Ramos (cell line): ENCODE measurements around the gene PLEKHA5.
"Not testable (repeated sequence)": the region's sequence is repeated elsewhere in the genome, so short reads cannot be mapped to it uniquely, and the experiment has no call there.

Source experiments
- in situ Hi-C: fragments of 300-500 bp; cut with MboI; formaldehyde crosslinking; loops from one replicate; pipeline ENCODE4 v1.14.3; 2022; ENCODE audit warnings: low sequenced_read_pairs; ENCODE audit not compliant: unreplicated experiment

PLEKHA5 gene

GRCh38 chr12:19306366-19306765 is 176.8 kb downstream of the PLEKHA5 start:
- in situ Hi-C loops = no loop called here

- in situ Hi-C loops = no loop called here
These were observed 177.9 kb downstream of the PLEKHA5 start for GRCh38 chr12:19307451-19307850.

- in situ Hi-C loops = no loop called here
These were observed 181.6 kb downstream of the PLEKHA5 start for GRCh38 chr12:19311165-19311564.

GRCh38 chr12:19312637-19313036 is 183.1 kb downstream of the PLEKHA5 start:
- in situ Hi-C loops = no loop called here

GRCh38 chr12:19316425-19316824 is 186.9 kb downstream of the PLEKHA5 start:
- in situ Hi-C loops = no loop called here

- in situ Hi-C loops = no loop called here
These were observed 192.8 kb downstream of the PLEKHA5 start for GRCh38 chr12:19322376-19322775.

GRCh38 chr12:19323805-19324204 is 194.3 kb downstream of the PLEKHA5 start:
- in situ Hi-C loops = no loop called here

GRCh38 chr12:19326102-19326501 is 196.6 kb downstream of the PLEKHA5 start:
- in situ Hi-C loops = no loop called here

GRCh38 chr12:19332196-19332595 is 202.7 kb downstream of the PLEKHA5 start:
- in situ Hi-C loops = no loop called here

GRCh38 chr12:19338405-19338804 is 208.9 kb downstream of the PLEKHA5 start:
- in situ Hi-C loops = no loop called here

GRCh38 chr12:19350850-19351249 is 221.3 kb downstream of the PLEKHA5 start:
- in situ Hi-C loops = not testable (repeated sequence)

- in situ Hi-C loops = no loop called here
These were observed 221.8 kb downstream of the PLEKHA5 start for GRCh38 chr12:19351346-19351745.

GRCh38 chr12:19369691-19370148 is 240.2 kb downstream of the PLEKHA5 start:
- in situ Hi-C loops = no loop called here

GRCh38 chr12:19373586-19373985 is 244.1 kb downstream of the PLEKHA5 start:
- in situ Hi-C loops = no loop called here

GRCh38 chr12:19375888-19376287 is 246.4 kb downstream of the PLEKHA5 start:
- in situ Hi-C loops = no loop called here

GRCh38 chr12:19376691-19377090 is 247.2 kb downstream of the PLEKHA5 start:
- in situ Hi-C loops = no loop called here

GRCh38 chr12:19382111-19382526 is 252.6 kb downstream of the PLEKHA5 start:
- in situ Hi-C loops = no loop called here

GRCh38 chr12:19382563-19382962 is 253.0 kb downstream of the PLEKHA5 start:
- in situ Hi-C loops = no loop called here

GRCh38 chr12:19387161-19387560 is 257.6 kb downstream of the PLEKHA5 start:
- in situ Hi-C loops = no loop called here

- in situ Hi-C loops = no loop called here
These were observed 258.6 kb downstream of the PLEKHA5 start for GRCh38 chr12:19388131-19388549.

GRCh38 chr12:19390051-19390598 is 260.6 kb downstream of the PLEKHA5 start:
- in situ Hi-C loops = no loop called here

GRCh38 chr12:19392644-19393043 is 263.1 kb downstream of the PLEKHA5 start:
- in situ Hi-C loops = not testable (repeated sequence)

- in situ Hi-C loops = no loop called here
These were observed 264.9 kb downstream of the PLEKHA5 start for GRCh38 chr12:19394385-19394784.
